Measurements from ENCODE around the gene ATAD3C.
"Not testable (repeated sequence)": the region's sequence is repeated elsewhere in the genome, so short reads cannot be mapped to it uniquely, and the experiment has no call there.

ATAD3C gene

GRCh38 chr1:1419813-1420653, 29.5 kb upstream of the ATAD3C start:
- DNase-seq = no peak

GRCh38 chr1:1420654-1421141, 28.8 kb upstream of the ATAD3C start:
- DNase-seq = no peak

- DNase-seq = peak; percentile 48
These were observed 28.2 kb upstream of the ATAD3C start, which contains the start of gene ANKRD65 for GRCh38 chr1:1421147-1421906. Gene ANKRD65 (minus strand): TSS chr1:1421276. CDS start chr1:1421005, 271 bp downstream.

- no peak for DNase-seq
These were observed 27.5 kb upstream of the ATAD3C start for GRCh38 chr1:1421907-1422464.

- DNase-seq = no peak
These were observed 26.8 kb upstream of the ATAD3C start for GRCh38 chr1:1422465-1423244.

GRCh38 chr1:1423245-1423597, 26.3 kb upstream of the ATAD3C start:
- no peak for DNase-seq

- DNase-seq = no peak
These were observed 24.8 kb upstream of the ATAD3C start for GRCh38 chr1:1424707-1425106.

- no peak for DNase-seq
These were observed 24.1 kb upstream of the ATAD3C start for GRCh38 chr1:1425426-1425752.

GRCh38 chr1:1425753-1426495, 23.6 kb upstream of the ATAD3C start:
- DNase-seq = no peak

GRCh38 chr1:1426496-1427105, 22.9 kb upstream of the ATAD3C start:
- peak; percentile 53 for DNase-seq

GRCh38 chr1:1427106-1427819, 22.2 kb upstream of the ATAD3C start:
- no peak for DNase-seq

- DNase-seq = no peak
These were observed 21.7 kb upstream of the ATAD3C start for GRCh38 chr1:1427820-1428148.

GRCh38 chr1:1428174-1428573, 21.3 kb upstream of the ATAD3C start:
- DNase-seq = no peak

GRCh38 chr1:1428967-1429366, 20.5 kb upstream of the ATAD3C start:
- not testable (repeated sequence) for DNase-seq

- no peak for DNase-seq
These were observed 19.8 kb upstream of the ATAD3C start for GRCh38 chr1:1429671-1430073.

GRCh38 chr1:1430114-1430982, 19.1 kb upstream of the ATAD3C start:
- DNase-seq = no peak

GRCh38 chr1:1430992-1431844, 18.3 kb upstream of the ATAD3C start:
- DNase-seq = peak; percentile 48

GRCh38 chr1:1431845-1432273, 17.6 kb upstream of the ATAD3C start:
- DNase-seq = no peak

- no peak for DNase-seq
These were observed 17.1 kb upstream of the ATAD3C start for GRCh38 chr1:1432274-1432950.
